Esophagus muscularis mucosa (tissue), 4 donors: ENCODE measurements around the gene GARRE1.
A peak's percentile ranks its signal among the peaks of the same experiment; 100 is the strongest.

Experiments used
- EP300 ChIP-seq: sonication (generic); formaldehyde crosslinking; IDR thresholded peaks from one replicate; pipeline ENCODE4 v1.6.1; 2017; ENCODE audit warnings: antibody characterized with exemption
- POLR2A ChIP-seq: fragments of 450-650 bp; IDR thresholded peaks from one replicate; pipeline ENCODE4 v1.6.1; 2017; ENCODE audit warnings: antibody characterized with exemption, moderate library complexity, mild to moderate bottlenecking, low read depth
- POLR2AphosphoS5 ChIP-seq, 2 donors: sonication (generic); formaldehyde crosslinking; IDR thresholded peaks; one replicate each; pipeline ENCODE4 v1.6.1; 2017; ENCODE audit warnings: antibody characterized with exemption in 2 of 2
- TF ChIP-seq, protein P1 (sequence below), 3 experiments: fragments of 200-600 bp in 2 of 3; fragments of 450-650 bp in 1 of 3; sonication (generic) in 2 of 3; IDR thresholded peaks; one replicate each; pipeline ENCODE4 v1.5.1; 2017 to 2019; ENCODE audit warnings: antibody characterized with exemption in 3 of 3, mild to moderate bottlenecking in 2 of 3, moderate library complexity in 1 of 3

GRCh38 chr19:34265221-34265650 lies 10.9 kb downstream of the GARRE1 start:
- TF ChIP-seq POLR2A (no peak), EP300 (no peak), POLR2AphosphoS5 (IDR thresholded peaks at IDR 0.05) (peak; percentile 58 to 68)
- TF ChIP-seq, protein P1, sequence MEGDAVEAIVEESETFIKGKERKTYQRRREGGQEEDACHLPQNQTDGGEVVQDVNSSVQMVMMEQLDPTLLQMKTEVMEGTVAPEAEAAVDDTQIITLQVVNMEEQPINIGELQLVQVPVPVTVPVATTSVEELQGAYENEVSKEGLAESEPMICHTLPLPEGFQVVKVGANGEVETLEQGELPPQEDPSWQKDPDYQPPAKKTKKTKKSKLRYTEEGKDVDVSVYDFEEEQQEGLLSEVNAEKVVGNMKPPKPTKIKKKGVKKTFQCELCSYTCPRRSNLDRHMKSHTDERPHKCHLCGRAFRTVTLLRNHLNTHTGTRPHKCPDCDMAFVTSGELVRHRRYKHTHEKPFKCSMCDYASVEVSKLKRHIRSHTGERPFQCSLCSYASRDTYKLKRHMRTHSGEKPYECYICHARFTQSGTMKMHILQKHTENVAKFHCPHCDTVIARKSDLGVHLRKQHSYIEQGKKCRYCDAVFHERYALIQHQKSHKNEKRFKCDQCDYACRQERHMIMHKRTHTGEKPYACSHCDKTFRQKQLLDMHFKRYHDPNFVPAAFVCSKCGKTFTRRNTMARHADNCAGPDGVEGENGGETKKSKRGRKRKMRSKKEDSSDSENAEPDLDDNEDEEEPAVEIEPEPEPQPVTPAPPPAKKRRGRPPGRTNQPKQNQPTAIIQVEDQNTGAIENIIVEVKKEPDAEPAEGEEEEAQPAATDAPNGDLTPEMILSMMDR (IDR thresholded peaks at IDR 0.05), result no peak
